Heart right ventricle (tissue), 16 donors: ENCODE results near the gene STK24. TPM values are rescaled to one million over a fixed set of nuclear protein-coding genes. Genes with fewer than 3 reads are reported as not detected.

Source experiments
- ATAC-seq, 8 donors: fragments of 200-7000 bp; cut with Tn5 transposase; one replicate each; pipeline ENCODE4 v1.9.1; 2020; ENCODE audit warnings: mild to moderate bottlenecking in 8 of 8, moderate library complexity in 8 of 8, moderate number of reproducible peaks in 1 of 8
- DNase-seq, 2 donors: peaks; one replicate each; pipeline ENCODE4 v3.0.0-alpha.2; 2020
- H3K27ac ChIP-seq, 10 donors: fragments of 200-600 bp; sonication (generic) in 2 of 10; one replicate each; pipeline versions ENCODE4 v1.5.0 to v1.8.0; 2020 to 2022; ENCODE audit warnings: mild to moderate bottlenecking in 3 of 10
- H3K27me3 ChIP-seq, 7 donors: fragments of 200-600 bp; one replicate each; pipeline ENCODE4 v1.8.0; 2021 to 2022; ENCODE audit warnings: mild to moderate bottlenecking in 2 of 7
- H3K36me3 ChIP-seq, 9 donors: fragments of 200-600 bp; sonication (generic) in 1 of 9; one replicate each; pipeline versions ENCODE4 v1.5.0 to v1.8.0; 2020 to 2022; ENCODE audit warnings: mild to moderate bottlenecking in 2 of 9
- H3K4me1 ChIP-seq, 9 donors: fragments of 200-600 bp; sonication (generic) in 1 of 9; one replicate each; pipeline versions ENCODE4 v1.5.0 to v1.8.0; 2020 to 2022; ENCODE audit warnings: mild to moderate bottlenecking in 4 of 9
- H3K4me3 ChIP-seq, 10 donors: fragments of 200-600 bp; sonication (generic) in 2 of 10; one replicate each; pipeline versions ENCODE4 v1.5.0 to v1.8.0; 2020 to 2022; ENCODE audit warnings: mild to moderate bottlenecking in 7 of 10, moderate library complexity in 2 of 10
- H3K9me3 ChIP-seq, 11 donors: fragments of 200-600 bp in 10 of 11; sonication (generic) in 2 of 11; one replicate each; pipeline versions ENCODE4 v1.5.0 to v1.8.0; 2013 to 2022; ENCODE audit warnings: mild to moderate bottlenecking in 2 of 11, control low read depth in 1 of 11, moderate library complexity in 1 of 11
- CTCF ChIP-seq, 9 donors: fragments of 200-600 bp; sonication (generic) in 2 of 9; IDR thresholded peaks; one replicate each; pipeline versions ENCODE4 v1.5.0 to v1.8.0; 2021 to 2022; ENCODE audit warnings: antibody characterized with exemption in 9 of 9, mild to moderate bottlenecking in 5 of 9, moderate library complexity in 1 of 9
- WGBS, 2 donors: extraction: QIAGEN DNeasy Blood & Tissue Kit; methylation state at CpG; one replicate each; pipeline ENCODE4 v1.1.7; 2013; ENCODE audit warnings: inconsistent platforms in 1 of 2; 5-methylcytosine and 5-hydroxymethylcytosine counted together
- intact Hi-C, 10 donors: fragments of 100-400 bp; cut with DNase I; formaldehyde crosslinking; loops; one replicate each; pipeline versions ENCODE4 v1.11.1 to v1.14.2; 2022
- polyA plus RNA-seq, 2 donors: library from polyadenylated mRNA; stranded (reverse); fragments of 200-250 nt; gene quantifications; one replicate each; pipeline ENCODE4 v1.2.3, GENCODE V29; 2013
- total RNA-seq, 10 donors: library from RNA; stranded (reverse); fragmentation: NEBNext Ultra II Directional in 3 of 10; extraction: Animal tissue kit (Norgen Biotek cat#: 25700) in 3 of 10; gene quantifications; one replicate each; pipeline versions ENCODE4 v1.2.1 to v1.2.4, GENCODE V29; 2021 to 2023
- donor health status: Arrhythmogenic right ventricular cardiomyopathy.
- donor health status: ischemic (EF 13 %, LVEDD 7.1; RV severe dilation, severe dysfunction).
- donor health status: healthy with polysubstance abuse.
- donor health status: DM: no; HTN: yes; CAD: no.
- donor health status: DM: no; HTN: no; CAD: no.
- donor health status: ischemic (EF 25% LVEDD 6.9; RV normal size, moderate dysfunction).
- donor health status: ischemic (EF 25% LVEDD 5.7; RV mildly dilated, moderate dysfunction).
- donor health status: healthy.
- donor health status: DM: yes; HTN: yes; CAD: no.
- donor health status: Ischemic cardiomyopathy.
- donor health status: ischemic (EF 35%, LVEDD 5.7; RV mildly dilated, moderate dysfunction).
- donor health status: nonischemic (EF 11% LVEDD 7.7; RV severe dilation, severe dysfunction).
- donor health status: DM: yes; HTN: yes; CAD: no.
- donor health status: PGD.
- donor health status: ischemic (EF 29% LVEDD 5.4; RV normal size, mild dysfunction).
- donor health status: nonischemic (EF 23%, LVEDD 6.1; RV moderate dilation, normal function).

The STK24 gene
- total and polyA plus RNA-seq, 12 donors = 20.8 to 72.9 (median 61.5) TPM

- intact Hi-C loops = no loop called here
- H3K27me3 ChIP-seq = no peaks in the 10 kb centered on the region
- 66 to 78% methylated on average over 10 to 14 of the region's 14 CpGs for WGBS, 2 donors
- peak in 2 of 8 donors; percentile 32 to 41 for ATAC-seq
- TF ChIP-seq CTCF (IDR thresholded peaks at IDR 0.05) = no peak
- H3K27ac ChIP-seq = no peak overlapping the region
- DNase-seq = no peak
- peaks cover 5 to 91% (median 65%) of the 10 kb centered on the region in 9 donors for H3K4me1 ChIP-seq
- no peak overlapping the region for H3K4me3 ChIP-seq
- peaks cover 0 to 7% (median 0%) of the 10 kb centered on the region in 9 donors for H3K36me3 ChIP-seq
- H3K9me3 ChIP-seq = no peaks in the 10 kb centered on the region
Measured at GRCh38 chr13:98536729-98537128, 40.2 kb downstream of the STK24 start.

GRCh38 chr13:98535501-98536354, 41.2 kb downstream of the STK24 start:
- intact Hi-C loops = no loop called here
- peaks cover 5 to 91% (median 55%) of the 10 kb centered on the region in 9 donors for H3K4me1 ChIP-seq
- no peaks in the 10 kb centered on the region for H3K9me3 ChIP-seq
- WGBS, 2 donors = 48 to 56% methylated on average over 13 of the region's 13 CpGs
- H3K4me3 ChIP-seq = no peak overlapping the region
- ATAC-seq (peak in 5 of 8 donors; percentile 19 to 62 (median 31)), DNase-seq (no peak)
- no peak for TF ChIP-seq CTCF (IDR thresholded peaks at IDR 0.05)
- H3K36me3 ChIP-seq = peaks cover 0 to 7% (median 0%) of the 10 kb centered on the region in 9 donors
- peak overlapping the region in 1 of 10 donors; percentile 27 for H3K27ac ChIP-seq
- no peaks in the 10 kb centered on the region for H3K27me3 ChIP-seq

GRCh38 chr13:98534821-98535220, 42.1 kb downstream of the STK24 start:
- H3K27me3 ChIP-seq = no peaks in the 10 kb centered on the region
- 89 to 96% methylated on average over 7 of the region's 7 CpGs for WGBS, 2 donors
- no peak overlapping the region for H3K4me3 ChIP-seq
- TF ChIP-seq CTCF (IDR thresholded peaks at IDR 0.05) = no peak
- H3K4me1 ChIP-seq = peaks cover 5 to 91% (median 49%) of the 10 kb centered on the region in 9 donors
- H3K27ac ChIP-seq = no peak overlapping the region
- H3K9me3 ChIP-seq = no peaks in the 10 kb centered on the region
- ATAC-seq = no peak
- intact Hi-C loops = no loop called here
- no peak for DNase-seq
- peaks cover 0 to 7% (median 0%) of the 10 kb centered on the region in 9 donors for H3K36me3 ChIP-seq

DNA sequence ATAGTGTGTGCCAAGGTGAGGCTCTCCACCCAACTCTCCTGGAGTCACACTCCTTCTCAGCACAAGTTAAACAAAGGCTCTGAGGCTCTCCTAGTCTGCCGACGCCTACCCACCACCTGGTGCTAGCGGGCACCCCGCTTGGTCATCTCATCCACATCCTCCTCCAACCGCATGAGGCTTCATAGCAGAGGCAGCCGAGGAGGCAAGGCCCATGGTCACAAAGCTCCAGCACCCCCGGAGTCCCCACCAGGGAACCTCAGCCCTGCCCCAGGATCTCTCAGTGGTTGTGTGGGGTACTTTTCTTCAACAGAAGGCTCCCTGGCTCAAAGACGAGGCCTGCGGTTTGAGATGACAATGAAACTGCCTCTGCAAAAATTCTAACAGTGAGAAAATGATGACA, 43.0 kb downstream of the STK24 start:
- intact Hi-C loops = no loop called here
- DNase-seq = no peak
- Histone ChIP-seq H3K27me3 (no peaks in the 10 kb centered on the region), H3K9me3 (no peaks in the 10 kb centered on the region), H3K4me3 (no peak overlapping the region), H3K27ac (no peak overlapping the region), H3K36me3 (peaks cover 0 to 7% (median 0%) of the 10 kb centered on the region in 9 donors), H3K4me1 (peaks cover 7 to 91% (median 50%) of the 10 kb centered on the region in 9 donors)
- ATAC-seq = no peak
- 95 to 96% methylated on average over 9 of the region's 9 CpGs for WGBS, 2 donors
- no peak for TF ChIP-seq CTCF (IDR thresholded peaks at IDR 0.05)
